GM12891 (cell line): ENCODE data around the gene AVEN.
"Not testable (repeated sequence)": the region's sequence is repeated elsewhere in the genome, so short reads cannot be mapped to it uniquely, and the experiment has no call there.

ENCODE experiments used
- POLR2A ChIP-seq: IDR thresholded peaks from 2 replicates; pipeline ENCODE4 v1.6.1; 2011; ENCODE audit warnings: low read depth, low read length, control low read depth
- POLR2AphosphoS5 ChIP-seq: IDR thresholded peaks from 2 replicates; pipeline ENCODE4 v1.6.1; 2011; ENCODE audit warnings: low read depth, low read length, control low read depth
- POU2F2 ChIP-seq: IDR thresholded peaks from 2 replicates; pipeline ENCODE4 v1.6.1; 2011; ENCODE audit warnings: low read depth, mild to moderate bottlenecking, control low read depth, low read length, moderate library complexity
- SPI1 ChIP-seq: IDR thresholded peaks from 2 replicates; pipeline ENCODE4 v1.6.1; 2011; ENCODE audit warnings: low read depth, low read length, control low read depth

- TF ChIP-seq POU2F2, POLR2AphosphoS5, POLR2A, SPI1: not testable (repeated sequence)
Measured at GRCh38 chr15:34050385-34050784, 11.4 kb upstream of the AVEN start.
